Measurements from ENCODE around the gene CCDC63.

DNA sequence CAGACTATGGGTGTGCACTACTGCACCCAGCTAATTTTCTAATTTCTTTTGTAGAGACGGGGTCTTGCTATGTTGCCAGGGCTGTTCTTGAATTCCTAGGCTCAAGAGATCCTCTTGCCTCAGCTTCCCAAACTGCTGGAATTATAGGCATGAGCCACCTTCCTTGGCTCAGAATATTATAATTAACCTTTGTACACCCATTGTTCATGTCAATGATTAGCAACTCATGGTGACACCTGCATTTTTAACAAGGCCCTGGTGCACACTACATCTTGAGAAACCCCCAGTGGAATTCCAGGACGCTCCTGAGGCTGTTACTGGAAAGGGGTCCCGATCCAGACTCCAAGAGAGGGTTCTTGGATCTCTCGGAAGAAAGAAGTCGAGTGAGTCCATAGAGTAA lies 28.3 kb upstream of the CCDC63 start:
- TF ChIP-seq CREB1 (IDR thresholded peaks at IDR 0.05) (no peak), CREB1 (CRISPR knock-in tag; IDR thresholded peaks at IDR 0.05) (no peak), POLR2AphosphoS2 (IDR thresholded peaks at IDR 0.05; ENCODE audit: low read length) (no peak), NFYB (IDR thresholded peaks at IDR 0.05; ENCODE audit: extremely low read depth, insufficient read length) (no peak), NR2C2 (CRISPR knock-in tag; IDR thresholded peaks at IDR 0.05) (no peak), NR2C2 (tag; IDR thresholded peaks at IDR 0.05) (no peak), SPI1 (IDR thresholded peaks at IDR 0.05; ENCODE audit: borderline replicate concordance, low read depth, low read length) (no peak), MAX (CRISPR knock-in tag; IDR thresholded peaks at IDR 0.05) (no peak), CREM (IDR thresholded peaks at IDR 0.05; ENCODE audit: low read depth) (no peak), PRMT5 (CRISPR knock-in tag; IDR thresholded peaks at IDR 0.05) (no peak), VEZF1 (CRISPR knock-in tag; IDR thresholded peaks at IDR 0.05) (no peak)
- TF ChIP-seq, protein P1, sequence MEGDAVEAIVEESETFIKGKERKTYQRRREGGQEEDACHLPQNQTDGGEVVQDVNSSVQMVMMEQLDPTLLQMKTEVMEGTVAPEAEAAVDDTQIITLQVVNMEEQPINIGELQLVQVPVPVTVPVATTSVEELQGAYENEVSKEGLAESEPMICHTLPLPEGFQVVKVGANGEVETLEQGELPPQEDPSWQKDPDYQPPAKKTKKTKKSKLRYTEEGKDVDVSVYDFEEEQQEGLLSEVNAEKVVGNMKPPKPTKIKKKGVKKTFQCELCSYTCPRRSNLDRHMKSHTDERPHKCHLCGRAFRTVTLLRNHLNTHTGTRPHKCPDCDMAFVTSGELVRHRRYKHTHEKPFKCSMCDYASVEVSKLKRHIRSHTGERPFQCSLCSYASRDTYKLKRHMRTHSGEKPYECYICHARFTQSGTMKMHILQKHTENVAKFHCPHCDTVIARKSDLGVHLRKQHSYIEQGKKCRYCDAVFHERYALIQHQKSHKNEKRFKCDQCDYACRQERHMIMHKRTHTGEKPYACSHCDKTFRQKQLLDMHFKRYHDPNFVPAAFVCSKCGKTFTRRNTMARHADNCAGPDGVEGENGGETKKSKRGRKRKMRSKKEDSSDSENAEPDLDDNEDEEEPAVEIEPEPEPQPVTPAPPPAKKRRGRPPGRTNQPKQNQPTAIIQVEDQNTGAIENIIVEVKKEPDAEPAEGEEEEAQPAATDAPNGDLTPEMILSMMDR (IDR thresholded peaks at IDR 0.05 in 2 of 3, conservative IDR thresholded peaks at IDR 0.05 in 1 of 3; ENCODE audit: insufficient read depth in 2 of 3, low read depth in 1 of 3, low read length in 3 of 3) = no peak

Data from K562 (cell line).